Breast epithelium (tissue), 4 donors: ENCODE results near the gene ZC3H15. TPM values are rescaled to one million over a fixed set of nuclear protein-coding genes. Genes with fewer than 3 reads are reported as not detected.

ENCODE experiments used
- DNase-seq, 2 donors: peaks; one replicate each; pipeline ENCODE4 v3.0.0-alpha.2; 2019; ENCODE audit warnings: low spot score in 2 of 2
- H3K27ac ChIP-seq, 2 donors: fragments of 200-600 bp; sonication (generic) in 1 of 2; one replicate each; pipeline ENCODE4 v1.5.1; 2016 to 2019; ENCODE audit warnings: mild to moderate bottlenecking in 1 of 2
- H3K27me3 ChIP-seq, 2 donors: fragments of 200-600 bp; sonication (generic) in 1 of 2; one replicate each; pipeline versions ENCODE4 v1.5.1 to v1.6.0; 2017 to 2019; ENCODE audit warnings: control low read depth in 1 of 2, mild to moderate bottlenecking in 1 of 2
- H3K36me3 ChIP-seq: fragments of 200-600 bp; one replicate; pipeline ENCODE4 v1.5.1; 2019
- H3K4me1 ChIP-seq, 2 donors: fragments of 200-600 bp; sonication (generic); one replicate each; pipeline ENCODE4 v1.5.1; 2016 to 2019; ENCODE audit warnings: control low read depth in 1 of 2
- H3K4me3 ChIP-seq, 3 donors: fragments of 200-600 bp; sonication (generic); 1 replicate in 2 of 3; 2 replicates in 1 of 3; pipeline ENCODE4 v1.5.1; 2016 to 2019; ENCODE audit warnings: mild to moderate bottlenecking in 3 of 3, moderate library complexity in 2 of 3
- H3K9me3 ChIP-seq, 2 donors: fragments of 200-600 bp; sonication (generic) in 1 of 2; one replicate each; pipeline ENCODE4 v1.5.1; 2016 to 2019; ENCODE audit warnings: control low read depth in 1 of 2
- POLR2A ChIP-seq: fragments of 450-650 bp; IDR thresholded peaks from one replicate; pipeline ENCODE4 v1.6.1; 2016; ENCODE audit warnings: antibody characterized with exemption, mild to moderate bottlenecking, moderate library complexity
- POLR2AphosphoS5 ChIP-seq, 3 donors: sonication (generic); formaldehyde crosslinking; IDR thresholded peaks; one replicate each; pipeline ENCODE4 v1.6.1; 2017; ENCODE audit warnings: antibody characterized with exemption in 3 of 3
- intact Hi-C: fragments of 100-400 bp; cut with DNase I; formaldehyde crosslinking; loops from one replicate; pipeline ENCODE4 v1.15.1; 2023; ENCODE audit warnings: low total_unique reads
- total RNA-seq, 3 donors: library from RNA; depleted of rRNA; stranded (reverse); fragments of >200 nt; gene quantifications; one replicate each; pipeline ENCODE4 v1.1.0, GENCODE V29; 2016
- TF ChIP-seq, protein P1 (sequence below), 3 donors: fragments of 450-650 bp; IDR thresholded peaks; one replicate each; pipeline ENCODE4 v1.5.1; 2016 to 2017; ENCODE audit warnings: antibody characterized with exemption in 3 of 3, mild to moderate bottlenecking in 3 of 3, moderate library complexity in 3 of 3

ZC3H15 gene
- total RNA-seq, 3 donors from 2014 or later: 70.8 to 75.8 (median 73.0) TPM

DNA sequence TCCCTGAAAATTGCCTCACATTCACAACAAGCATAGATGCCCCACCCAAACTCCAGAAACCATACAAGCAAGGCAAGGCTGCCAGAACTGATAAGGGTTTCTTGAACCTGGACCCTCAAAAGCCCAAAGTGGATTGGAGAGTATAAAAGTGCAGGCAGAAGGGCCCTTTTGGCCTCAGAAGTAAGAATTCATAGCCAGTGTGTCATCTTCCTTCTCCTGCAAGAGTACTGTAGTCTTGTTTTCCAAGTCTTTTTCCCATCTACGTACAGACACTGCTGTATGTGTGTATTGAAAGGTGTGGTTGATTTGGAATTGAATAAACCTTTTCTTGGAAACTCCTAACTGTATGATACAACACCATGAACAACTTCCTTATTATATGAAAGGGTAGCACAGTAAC, 46.8 kb downstream of the ZC3H15 start:
- intact Hi-C loops: no loop called here
- no peak overlapping the region for H3K4me3 ChIP-seq
- H3K27ac ChIP-seq: no peak overlapping the region
- DNase-seq: no peak
- no peaks in the 10 kb centered on the region for H3K27me3 ChIP-seq
- H3K36me3 ChIP-seq: no peaks in the 10 kb centered on the region
- H3K9me3 ChIP-seq: no peaks in the 10 kb centered on the region
- H3K4me1 ChIP-seq: no peaks in the 10 kb centered on the region
- TF ChIP-seq POLR2AphosphoS5 (IDR thresholded peaks at IDR 0.05) (no peak), POLR2A (no peak)
- TF ChIP-seq, protein P1, sequence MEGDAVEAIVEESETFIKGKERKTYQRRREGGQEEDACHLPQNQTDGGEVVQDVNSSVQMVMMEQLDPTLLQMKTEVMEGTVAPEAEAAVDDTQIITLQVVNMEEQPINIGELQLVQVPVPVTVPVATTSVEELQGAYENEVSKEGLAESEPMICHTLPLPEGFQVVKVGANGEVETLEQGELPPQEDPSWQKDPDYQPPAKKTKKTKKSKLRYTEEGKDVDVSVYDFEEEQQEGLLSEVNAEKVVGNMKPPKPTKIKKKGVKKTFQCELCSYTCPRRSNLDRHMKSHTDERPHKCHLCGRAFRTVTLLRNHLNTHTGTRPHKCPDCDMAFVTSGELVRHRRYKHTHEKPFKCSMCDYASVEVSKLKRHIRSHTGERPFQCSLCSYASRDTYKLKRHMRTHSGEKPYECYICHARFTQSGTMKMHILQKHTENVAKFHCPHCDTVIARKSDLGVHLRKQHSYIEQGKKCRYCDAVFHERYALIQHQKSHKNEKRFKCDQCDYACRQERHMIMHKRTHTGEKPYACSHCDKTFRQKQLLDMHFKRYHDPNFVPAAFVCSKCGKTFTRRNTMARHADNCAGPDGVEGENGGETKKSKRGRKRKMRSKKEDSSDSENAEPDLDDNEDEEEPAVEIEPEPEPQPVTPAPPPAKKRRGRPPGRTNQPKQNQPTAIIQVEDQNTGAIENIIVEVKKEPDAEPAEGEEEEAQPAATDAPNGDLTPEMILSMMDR (IDR thresholded peaks at IDR 0.05): no peak

GRCh38 chr2:186533717-186534116, 47.7 kb downstream of the ZC3H15 start:
- no peak overlapping the region for H3K4me3 ChIP-seq
- intact Hi-C loops: no loop called here
- no peaks in the 10 kb centered on the region for H3K36me3 ChIP-seq
- no peak overlapping the region for H3K27ac ChIP-seq
- H3K9me3 ChIP-seq: no peaks in the 10 kb centered on the region
- TF ChIP-seq, protein P1 (IDR thresholded peaks at IDR 0.05): no peak
- TF ChIP-seq POLR2AphosphoS5 (IDR thresholded peaks at IDR 0.05) (no peak), POLR2A (no peak)
- H3K27me3 ChIP-seq: no peaks in the 10 kb centered on the region
- DNase-seq: no peak
- no peaks in the 10 kb centered on the region for H3K4me1 ChIP-seq

DNA sequence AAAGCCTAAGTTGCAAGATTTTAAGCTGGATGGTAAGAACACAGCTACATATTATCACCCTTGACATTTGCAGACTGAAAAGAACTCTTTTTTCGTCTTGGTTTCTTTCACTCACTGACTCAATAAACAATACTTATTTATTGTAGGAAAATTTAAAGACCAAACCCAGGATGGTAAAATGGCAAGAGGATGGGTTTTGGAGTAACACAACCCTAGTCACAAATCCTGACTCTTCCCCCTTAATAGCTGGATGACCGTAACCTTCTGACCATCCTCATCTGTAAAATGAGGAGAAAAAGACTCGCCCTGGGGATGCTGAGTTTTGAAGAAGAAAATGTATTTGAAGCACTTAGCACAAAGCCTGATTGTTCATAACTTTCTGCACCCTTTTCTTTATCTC, 48.3 kb downstream of the ZC3H15 start:
- DNase-seq: no peak
- no peaks in the 10 kb centered on the region for H3K9me3 ChIP-seq
- no peaks in the 10 kb centered on the region for H3K36me3 ChIP-seq
- TF ChIP-seq POLR2A (no peak), POLR2AphosphoS5 (IDR thresholded peaks at IDR 0.05) (no peak)
- TF ChIP-seq, protein P1 (IDR thresholded peaks at IDR 0.05): no peak
- H3K27me3 ChIP-seq: no peaks in the 10 kb centered on the region
- intact Hi-C loops: no loop called here
- H3K4me3 ChIP-seq: no peak overlapping the region
- no peak overlapping the region for H3K27ac ChIP-seq
- no peaks in the 10 kb centered on the region for H3K4me1 ChIP-seq

- no peak for DNase-seq
- no peak for TF ChIP-seq POLR2A
- TF ChIP-seq, protein P1 (IDR thresholded peaks at IDR 0.05): no peak
- TF ChIP-seq POLR2AphosphoS5 (IDR thresholded peaks at IDR 0.05): no peak
- H3K27ac ChIP-seq: no peak overlapping the region
These were observed 49.8 kb downstream of the ZC3H15 start for GRCh38 chr2:186535861-186536260.

DNA sequence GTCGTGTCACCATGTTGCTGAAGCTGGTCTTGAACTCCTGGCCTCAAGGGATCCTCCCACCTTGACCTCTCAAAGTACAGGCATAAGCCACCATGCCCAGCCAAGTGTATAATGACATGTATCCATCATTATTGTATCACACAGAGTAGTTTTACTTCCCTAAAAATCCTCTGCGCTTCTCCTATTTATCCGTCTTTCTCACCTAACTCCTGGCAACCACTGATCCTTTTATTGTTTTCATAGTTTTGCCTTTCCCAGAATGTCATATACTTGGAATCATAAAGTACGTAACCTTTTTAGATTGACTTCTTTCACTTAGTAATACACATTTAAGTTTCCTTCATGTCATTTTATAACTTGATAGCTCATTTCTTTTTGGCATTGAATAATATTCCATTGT, 51.0 kb downstream of the ZC3H15 start:
- H3K9me3 ChIP-seq: no peaks in the 10 kb centered on the region
- DNase-seq: no peak
- no peak overlapping the region for H3K27ac ChIP-seq
- no peaks in the 10 kb centered on the region for H3K4me1 ChIP-seq
- intact Hi-C loops: no loop called here
- TF ChIP-seq, protein P1 (IDR thresholded peaks at IDR 0.05): no peak
- no peak for TF ChIP-seq POLR2A
- no peak for TF ChIP-seq POLR2AphosphoS5 (IDR thresholded peaks at IDR 0.05)
- H3K4me3 ChIP-seq: no peak overlapping the region
- H3K36me3 ChIP-seq: no peaks in the 10 kb centered on the region
- no peaks in the 10 kb centered on the region for H3K27me3 ChIP-seq

More at GRCh38 chr2:186535861-186536260, 49.8 kb downstream of the ZC3H15 start:
- H3K4me1 ChIP-seq: no peaks in the 10 kb centered on the region
- H3K4me3 ChIP-seq: no peak overlapping the region
- H3K27me3 ChIP-seq: no peaks in the 10 kb centered on the region
- no peaks in the 10 kb centered on the region for H3K36me3 ChIP-seq
- intact Hi-C loops: no loop called here
- no peaks in the 10 kb centered on the region for H3K9me3 ChIP-seq
